GM18508 (cell line): Measurements from ENCODE around the gene GDPD5.

Experiments used
- ATAC-seq: cut with Tn5 transposase; IDR thresholded peaks from one replicate; pipeline ENCODE4 v1.9.1; 2021; ENCODE audit warnings: moderate number of reproducible peaks; ENCODE audit not compliant: insufficient read depth, unreplicated experiment

GDPD5 gene

DNA sequence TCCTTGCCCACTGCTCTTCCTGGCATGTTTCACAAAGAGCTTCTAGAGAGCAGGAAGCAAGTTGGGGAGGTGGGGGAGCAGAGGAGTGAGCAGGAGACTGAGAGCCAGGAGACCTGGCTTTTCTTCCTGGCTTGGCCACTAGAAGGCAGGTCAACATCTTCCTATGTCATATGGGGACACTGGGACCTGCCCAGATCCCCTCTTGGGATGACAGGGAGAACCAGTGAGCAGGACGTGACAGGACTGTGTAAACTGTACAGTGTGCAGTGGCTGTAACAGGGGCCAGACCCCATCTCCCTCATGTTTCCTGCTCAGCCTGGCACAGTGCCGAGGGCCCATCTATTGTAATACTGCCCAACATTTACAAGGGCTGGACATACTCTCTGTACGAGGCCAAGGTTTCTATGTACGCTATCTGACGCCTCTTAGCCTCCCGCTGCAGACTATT lies 29.4 kb downstream of the GDPD5 start:
- ATAC-seq, result no peak

DNA sequence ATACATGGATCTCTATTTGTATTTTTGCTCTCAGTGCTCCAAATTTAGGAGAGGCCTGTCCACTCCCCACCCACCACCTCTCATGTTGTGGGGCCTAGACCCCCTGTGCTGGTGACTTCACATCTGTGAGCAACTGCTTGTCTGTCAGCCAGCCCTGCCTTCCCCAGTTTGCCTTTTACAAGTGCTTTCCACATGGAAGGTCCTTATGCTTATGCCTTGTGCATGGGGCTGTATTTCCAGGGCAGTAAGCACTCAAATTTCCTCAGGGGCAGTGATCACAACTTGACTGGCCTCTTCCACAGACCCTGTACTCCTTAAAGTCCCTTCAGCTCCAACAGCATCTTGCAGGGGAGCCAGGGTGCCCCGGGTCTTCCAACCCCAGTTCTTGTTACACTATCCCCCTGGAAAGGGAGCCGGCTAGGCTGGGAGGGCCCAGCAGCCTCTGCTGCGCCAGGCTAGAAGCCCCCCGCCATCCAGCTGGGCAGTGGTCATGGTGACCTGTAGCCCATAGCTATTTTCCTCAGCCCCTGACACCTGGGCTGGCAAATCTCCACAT lies 29.9 kb downstream of the GDPD5 start:
- no peak for ATAC-seq

DNA sequence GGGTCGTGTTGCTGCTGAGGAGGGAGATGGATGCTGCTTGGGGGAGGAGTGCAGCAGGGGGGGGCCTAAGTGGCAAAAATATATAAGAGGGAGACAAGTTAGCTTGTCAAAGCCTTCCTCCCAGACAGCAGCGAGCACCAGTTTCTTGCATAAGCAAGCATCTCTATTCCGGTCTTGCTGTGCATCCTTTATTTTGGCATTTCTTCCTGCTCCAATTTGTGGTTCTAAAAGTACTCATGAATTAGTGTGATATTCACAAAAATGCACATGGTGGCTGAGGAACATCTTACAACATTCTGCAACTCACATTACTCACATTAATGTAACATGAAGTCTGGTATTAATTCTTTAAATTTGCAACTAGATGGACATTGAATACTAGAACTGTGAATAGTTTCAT lies 32.1 kb downstream of the GDPD5 start:
- ATAC-seq, result no peak

DNA sequence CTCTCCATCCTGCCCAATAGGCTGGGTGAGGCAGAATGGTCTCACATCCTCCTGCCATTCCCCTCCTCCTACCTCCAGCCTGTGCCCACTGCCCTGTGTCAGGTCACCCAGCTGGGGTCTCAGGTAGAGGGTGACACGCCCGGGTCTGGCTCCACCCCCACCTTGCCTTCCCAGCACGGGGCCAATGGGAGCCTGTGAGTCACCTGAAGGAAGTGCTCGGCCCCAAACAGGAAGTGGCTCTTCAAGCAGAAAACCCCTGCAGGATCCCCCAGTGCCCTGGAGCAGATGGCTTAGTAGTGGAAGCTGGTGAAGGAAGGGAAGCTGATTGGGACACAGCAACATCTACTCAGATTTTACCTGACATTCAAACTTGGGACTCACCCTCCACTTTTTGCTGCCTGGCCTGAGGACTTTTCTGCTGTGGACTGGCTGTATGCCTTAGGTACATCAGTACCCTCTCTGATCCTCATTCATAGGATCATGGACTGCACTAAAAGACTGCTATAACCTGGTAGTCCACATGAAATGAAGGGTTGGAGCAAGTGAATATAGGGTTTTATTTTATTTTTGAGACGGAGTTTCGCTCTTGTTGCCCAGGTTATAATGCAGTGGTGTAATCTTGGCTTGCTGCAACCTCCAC lies 33.4 kb downstream of the GDPD5 start:
- no peak for ATAC-seq

DNA sequence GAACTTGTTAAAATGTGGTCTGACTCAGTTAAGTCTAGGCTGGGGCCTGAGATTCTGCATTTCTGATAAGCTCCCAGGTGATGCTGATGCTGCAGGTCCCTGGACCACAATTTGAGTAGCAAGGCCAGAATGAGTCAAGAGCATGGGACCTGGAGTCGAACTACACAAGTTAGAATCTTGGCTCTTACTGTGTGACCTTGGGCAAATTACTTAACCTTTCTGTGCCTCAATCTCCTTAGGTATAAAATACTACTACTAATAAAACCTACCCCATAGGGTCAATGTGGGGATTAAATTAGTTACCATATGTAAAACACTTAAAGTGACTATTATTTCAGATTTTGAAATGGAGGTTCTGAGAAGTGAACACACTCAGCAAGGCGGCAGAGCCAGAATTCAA lies 34.3 kb downstream of the GDPD5 start:
- no peak for ATAC-seq

DNA sequence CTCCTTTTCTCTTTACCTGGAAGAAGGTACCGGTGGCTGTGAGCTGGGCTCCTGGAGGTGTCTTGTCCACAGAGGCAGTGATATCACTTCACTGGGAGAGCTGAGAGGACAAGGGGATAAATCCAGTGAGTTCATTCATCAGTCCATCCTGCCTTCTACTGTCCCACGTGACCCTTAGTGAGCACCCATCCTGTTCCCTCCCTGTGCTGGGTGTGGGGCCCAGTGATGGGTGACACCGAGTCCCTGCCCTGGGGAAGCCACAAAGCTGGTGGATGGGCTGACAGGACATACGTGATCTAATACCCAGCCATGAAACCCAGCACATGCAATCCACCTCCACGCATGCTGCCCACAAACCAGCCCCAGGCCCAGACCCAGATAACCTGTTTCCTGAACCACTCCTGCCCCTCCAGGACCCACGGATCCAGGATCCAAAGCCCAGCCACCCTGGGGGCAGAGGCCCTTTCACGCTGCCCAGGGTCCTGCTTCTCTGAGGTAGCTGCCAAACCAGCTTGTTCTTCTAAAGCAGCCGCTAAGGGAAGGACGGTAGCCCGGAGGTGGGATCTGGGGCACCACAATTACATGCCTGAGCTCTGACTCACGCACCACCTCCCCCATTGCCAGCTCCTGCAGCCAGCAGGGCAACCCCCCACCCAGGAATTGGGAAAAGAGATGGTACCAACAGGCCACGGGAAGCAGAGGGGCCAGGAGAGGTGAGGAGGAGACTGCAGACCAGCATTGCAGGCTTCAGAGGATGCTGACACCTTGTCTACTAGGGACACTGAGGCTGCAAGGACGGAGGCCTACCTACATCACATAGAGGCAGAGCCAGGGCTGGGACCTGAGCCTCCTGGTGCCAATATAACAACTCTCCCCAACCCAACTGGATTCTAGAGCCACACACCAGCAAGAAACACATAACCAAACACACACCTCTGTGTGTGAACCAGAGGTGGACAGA lies 35.2 kb downstream of the GDPD5 start:
- ATAC-seq, result no peak

DNA sequence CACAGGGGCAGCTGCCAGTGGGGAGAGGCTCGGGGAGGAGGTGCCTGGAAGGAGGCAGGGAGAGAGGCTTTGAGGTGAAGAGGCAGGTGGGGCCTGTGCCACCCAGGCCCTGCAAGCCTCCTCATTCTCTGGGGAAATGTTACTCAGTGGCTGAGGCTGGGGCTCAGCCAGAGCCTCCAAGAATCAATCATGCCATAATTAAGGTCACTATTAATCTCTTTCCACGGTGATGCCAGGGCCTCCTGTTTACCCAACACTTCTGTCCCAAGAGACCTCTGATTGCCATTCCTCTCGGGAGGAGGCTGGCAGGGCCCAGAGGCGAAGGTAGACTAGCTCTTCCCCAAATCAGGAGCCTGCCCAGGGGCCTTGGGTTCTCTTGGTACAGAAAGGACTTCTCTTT lies 38.4 kb downstream of the GDPD5 start:
- no peak for ATAC-seq

DNA sequence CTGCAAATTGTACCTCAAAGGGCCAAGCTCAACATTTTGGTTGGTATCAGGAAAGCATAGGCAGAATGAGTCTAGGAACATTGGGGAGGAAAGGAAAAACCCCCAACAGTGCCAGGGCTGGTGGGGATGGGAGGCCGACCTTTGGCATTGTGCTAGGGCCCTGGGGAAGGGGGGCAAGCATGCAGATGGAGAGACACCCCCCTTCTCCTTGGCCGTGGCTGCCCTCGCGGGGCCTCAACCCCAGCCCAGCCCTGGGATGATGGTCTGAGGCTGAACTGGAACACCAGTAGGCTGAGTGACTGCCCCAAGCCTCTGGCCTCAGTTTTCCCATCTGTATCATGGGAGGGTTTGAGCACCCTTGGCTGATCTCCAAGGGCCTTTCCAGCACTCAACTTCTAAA lies 40.0 kb downstream of the GDPD5 start:
- no peak for ATAC-seq

DNA sequence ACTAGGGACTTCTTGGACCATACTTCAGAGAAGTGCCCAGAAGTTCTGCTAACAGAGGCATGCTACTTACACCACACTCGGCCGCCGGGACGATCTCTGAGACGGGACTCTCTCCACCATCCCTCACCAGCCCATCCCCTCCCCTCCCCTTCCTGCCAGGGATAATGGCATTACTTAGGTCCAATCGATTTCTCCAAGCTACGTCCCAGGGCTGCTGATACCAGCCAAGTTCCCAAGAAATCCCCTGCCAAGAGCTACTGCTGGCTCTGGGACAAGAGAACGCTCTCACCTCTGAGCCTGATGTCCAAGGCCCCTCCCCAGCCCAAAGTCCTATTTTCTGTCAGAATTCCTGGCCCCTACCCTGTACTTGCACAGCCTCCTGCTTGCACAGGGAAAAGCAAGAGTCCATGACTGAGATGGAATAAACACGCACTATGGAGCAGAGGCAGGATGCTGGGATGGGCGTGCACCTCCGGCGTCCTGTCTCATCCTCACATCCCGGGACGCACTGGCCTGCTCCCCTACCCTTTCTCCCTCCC lies 42.7 kb downstream of the GDPD5 start:
- no peak for ATAC-seq

DNA sequence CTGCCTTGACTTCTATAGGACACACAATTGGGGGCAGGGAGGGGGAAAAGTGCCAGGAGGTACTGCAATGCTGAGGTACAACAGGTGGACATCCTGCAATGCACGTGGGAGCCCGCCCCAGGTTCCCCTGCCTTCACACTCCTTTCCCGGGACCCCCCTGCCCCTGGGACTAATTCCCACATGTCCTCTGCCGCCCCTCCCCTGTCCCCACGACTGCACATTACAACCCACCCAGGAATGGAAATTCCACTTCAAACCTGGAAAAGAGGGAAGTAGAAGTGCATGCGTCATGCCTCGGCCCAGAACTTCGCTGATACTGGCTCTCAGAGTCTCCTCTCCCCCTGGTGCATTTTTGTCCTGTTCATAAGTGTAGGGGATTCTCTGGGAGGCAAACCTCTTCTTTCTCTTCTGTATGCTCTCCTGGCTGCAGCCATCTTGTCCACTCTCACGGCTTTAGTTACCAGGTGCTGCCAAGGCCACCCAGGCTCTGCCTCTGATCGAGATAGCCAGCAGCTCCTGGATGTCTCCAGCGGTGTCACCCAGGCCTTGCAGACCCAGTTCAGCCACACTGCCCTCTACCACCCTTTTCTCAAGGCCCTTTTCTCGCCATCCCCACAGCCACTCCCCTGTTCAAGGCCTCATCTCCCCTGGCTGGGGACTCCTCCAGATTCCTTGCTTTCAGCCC lies 43.7 kb downstream of the GDPD5 start:
- ATAC-seq, result no peak

DNA sequence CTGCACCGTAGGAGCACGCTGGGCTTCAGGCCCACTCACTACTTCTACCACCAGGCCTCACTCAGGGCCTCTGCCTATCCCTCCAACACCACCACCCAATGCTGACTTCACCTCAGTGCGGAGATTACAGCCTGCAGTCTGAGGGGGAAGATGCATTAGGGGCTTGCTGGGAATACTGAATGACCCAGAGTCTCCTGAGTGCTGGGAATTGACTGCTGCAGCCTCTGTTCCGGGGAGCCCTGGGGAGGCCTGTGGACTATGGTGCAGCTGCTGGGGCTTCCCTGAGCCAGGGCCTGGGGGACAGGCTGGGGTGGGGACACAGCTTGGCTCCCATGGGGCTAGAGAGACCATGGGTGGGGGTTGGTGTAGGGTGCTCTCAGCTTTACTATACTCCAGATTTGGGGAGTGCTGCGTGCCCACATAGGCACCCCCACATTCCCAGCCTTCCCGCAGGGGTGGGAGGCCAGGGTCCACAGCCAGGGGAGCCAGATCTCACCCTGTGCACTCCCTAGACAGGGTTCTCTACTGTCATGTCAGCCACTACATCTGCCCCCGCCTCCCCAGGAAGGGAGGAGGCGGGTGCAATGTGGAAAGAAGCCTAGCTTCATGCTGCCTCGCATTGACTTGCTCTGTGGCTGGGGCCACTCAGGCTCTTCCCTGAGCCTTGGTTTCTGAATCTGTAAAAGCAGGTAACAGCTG lies 44.4 kb downstream of the GDPD5 start:
- ATAC-seq, result no peak

DNA sequence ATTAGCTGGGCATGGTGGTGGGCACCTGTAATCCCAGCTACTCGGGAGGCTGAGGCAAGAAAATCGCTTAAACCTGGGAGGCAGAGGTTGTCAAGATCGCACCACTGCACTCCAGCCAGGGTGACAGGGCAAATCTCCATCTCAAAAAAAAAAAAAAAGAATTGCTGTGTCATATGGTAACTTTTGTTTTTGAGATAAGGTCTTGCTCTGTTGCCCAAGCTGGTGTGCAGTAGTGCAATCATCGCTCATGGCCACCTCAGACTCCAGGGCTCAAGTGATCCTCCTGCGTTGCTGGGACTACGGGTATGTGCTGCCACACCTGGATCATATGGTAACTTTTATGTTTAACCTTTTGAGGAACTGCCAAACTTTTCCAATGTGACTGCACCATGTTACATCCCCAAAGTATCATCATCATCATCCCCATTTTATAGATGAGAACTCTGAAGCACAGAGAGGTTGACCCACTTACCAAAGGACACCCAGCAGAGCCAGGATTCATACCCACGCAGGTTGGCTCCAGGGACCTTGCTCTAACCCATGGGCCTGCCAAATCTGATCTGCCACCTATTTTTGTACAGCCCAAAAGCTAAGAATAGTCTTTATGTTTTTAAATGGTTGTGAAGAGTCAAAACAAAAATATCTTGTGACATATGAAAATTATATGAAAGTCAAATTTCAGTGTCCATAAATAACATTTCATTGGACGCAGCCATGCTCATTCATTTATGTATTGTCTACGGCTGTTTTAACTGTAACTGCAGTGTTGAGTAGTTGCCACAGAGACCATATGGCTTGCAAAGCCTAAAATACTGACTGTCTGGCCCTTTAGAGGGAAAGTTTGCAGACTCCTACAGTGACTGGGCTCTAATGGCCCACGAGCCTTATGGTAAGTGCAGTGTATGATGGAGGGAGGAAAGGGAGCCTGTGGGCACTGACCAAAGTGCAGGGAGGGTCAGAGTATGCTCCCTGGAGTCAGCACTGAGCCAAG lies 45.3 kb downstream of the GDPD5 start:
- no peak for ATAC-seq

DNA sequence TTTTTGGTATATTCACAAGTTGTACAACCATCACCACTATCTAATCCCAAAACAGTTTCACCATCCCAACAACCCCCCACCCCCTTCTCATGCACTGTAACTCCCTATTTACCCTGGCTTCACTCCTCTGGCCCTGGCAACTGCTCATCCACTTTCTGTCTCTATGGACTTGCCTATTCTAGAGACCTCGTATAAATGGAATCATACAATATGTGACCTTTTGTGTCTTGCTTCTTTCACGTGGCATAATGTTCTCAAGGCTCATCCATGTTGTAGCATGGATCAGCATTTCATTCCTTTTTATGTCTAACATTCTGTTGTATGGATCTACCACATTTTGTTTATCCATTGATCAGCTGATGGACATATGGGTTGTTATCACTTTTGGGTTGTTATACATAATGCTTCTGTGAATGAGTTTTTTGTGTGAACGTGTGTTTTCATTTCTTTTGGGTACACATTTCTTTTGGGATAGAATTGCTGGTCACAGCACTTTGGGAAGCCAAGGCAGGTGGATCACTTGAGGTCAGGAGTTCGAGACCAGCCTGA lies 46.1 kb downstream of the GDPD5 start:
- no peak for ATAC-seq

DNA sequence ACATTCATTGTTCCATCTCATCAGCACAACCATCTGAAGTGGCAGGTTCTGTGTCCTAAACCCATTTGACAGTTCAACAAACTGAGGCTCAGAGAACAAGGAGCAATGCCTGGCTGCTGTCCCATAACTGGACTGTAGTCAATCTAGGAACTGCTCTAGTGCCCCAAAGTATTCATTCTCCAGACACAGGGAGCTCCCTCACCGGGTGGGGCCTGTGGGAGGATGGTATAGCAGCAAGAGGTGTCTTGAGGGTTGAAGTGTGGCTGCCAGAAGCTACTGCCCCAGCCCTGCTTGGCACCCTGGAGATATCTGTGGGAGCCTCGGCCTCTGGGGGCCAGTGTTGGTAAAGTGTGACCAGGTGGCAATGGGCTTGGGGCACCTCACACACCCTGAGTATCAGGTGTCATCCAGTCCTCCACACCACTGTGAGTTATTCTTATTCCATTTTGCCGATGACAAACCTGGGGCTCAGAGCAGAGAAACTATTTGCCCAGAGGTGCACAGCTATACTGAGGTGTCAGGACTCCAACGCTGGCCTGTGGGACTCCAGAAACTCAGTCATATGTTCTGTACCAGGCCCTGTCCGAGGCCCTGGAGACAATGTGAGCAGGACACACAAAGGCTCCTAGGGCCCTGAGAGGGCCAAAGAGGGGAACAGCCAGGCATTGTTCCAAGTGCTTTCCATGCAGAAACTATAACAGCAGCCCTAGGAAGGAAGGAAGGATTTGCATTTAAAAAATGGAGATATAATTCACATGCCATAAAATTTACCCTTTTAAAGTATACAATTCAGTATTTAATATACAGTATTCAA lies 46.8 kb downstream of the GDPD5 start:
- ATAC-seq, result no peak

DNA sequence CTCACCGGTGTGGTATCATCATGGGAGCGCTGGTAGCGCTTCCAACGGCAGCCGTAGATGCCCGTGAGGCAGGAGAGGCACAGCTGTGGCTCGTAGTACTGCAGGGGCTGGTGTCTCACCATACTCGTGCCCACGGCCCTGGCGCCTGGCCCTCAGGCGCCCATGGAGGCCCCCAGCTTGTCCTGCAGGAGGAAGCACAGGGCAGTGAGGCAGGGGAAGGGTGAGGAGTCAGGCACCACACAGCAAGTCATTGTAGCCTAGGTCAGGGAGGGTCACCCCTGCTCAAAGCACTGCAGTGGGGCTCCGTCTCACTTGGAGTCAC lies 48.2 kb downstream of the GDPD5 start:
- ATAC-seq, result no peak

DNA sequence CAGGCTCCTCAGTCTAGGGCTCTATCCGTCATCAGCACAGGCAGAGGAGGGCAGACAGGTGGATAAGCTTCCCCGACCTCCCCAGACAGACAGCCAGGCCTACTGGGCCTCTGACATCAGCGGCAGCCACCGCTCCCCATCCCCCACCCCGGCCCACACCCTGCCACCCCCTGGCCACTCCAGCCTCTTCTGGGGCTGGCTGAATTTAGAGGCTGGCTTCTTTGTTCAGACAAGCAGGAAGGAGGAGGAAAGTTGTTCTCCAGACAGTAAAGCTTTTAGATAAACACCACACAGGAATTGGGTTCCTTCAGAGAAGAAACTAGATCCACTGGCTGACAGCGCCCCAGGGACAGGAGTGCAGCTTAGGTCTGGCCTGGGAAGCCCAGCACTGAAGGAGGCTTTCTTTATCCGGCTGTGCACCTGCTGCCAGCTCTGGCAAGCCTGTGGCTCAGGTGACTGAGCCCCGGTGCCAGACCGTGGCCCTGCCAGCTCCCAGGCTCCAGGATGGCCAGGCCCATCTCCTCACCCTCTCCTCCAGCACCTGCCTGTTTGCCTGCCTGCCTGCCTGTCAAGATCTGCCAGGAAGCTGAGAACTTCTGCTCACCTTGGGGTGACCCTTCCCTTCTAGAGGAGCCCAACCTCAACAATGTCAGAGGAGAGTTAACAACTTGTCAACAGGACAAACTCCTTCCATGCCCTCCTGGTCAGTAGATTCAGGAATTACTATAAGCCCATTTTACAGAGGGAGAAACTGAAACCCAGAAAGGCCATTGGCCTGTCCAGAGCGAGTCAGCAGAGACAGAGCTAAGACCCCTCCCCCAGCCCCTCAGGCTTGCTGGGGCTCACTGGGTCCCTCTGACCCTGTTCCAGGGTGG lies 48.8 kb downstream of the GDPD5 start:
- no peak for ATAC-seq
